Fibroblast of mammary gland (primary cell): ENCODE measurements around the gene CTDSPL.
A peak's percentile ranks its signal among the peaks of the same experiment; 100 is the strongest.

Source experiments
- DNase-seq: peaks from one replicate; pipeline ENCODE4 v3.0.0-alpha.2; 2010; ENCODE audit warnings: low read depth
- H3K4me3 ChIP-seq: 2 replicates; pipeline ENCODE4 v1.5.1; 2011; ENCODE audit warnings: low read depth, mild to moderate bottlenecking, low read length, moderate library complexity; ENCODE audit not compliant: control insufficient read depth
- CTCF ChIP-seq: conservative IDR thresholded peaks from 2 replicates; pipeline ENCODE4 v1.5.1; 2011; ENCODE audit warnings: low read depth, low read length, inconsistent platforms; ENCODE audit not compliant: control insufficient read depth, insufficient read depth

CTDSPL gene

GRCh38 chr3:37949866-37950265 lies 88.2 kb downstream of the CTDSPL start:
- DNase-seq, result peak; percentile 47
- H3K4me3 ChIP-seq, result no peak overlapping the region
- TF ChIP-seq CTCF, result no peak

GRCh38 chr3:37952564-37952963 lies 90.9 kb downstream of the CTDSPL start:
- no peak overlapping the region for H3K4me3 ChIP-seq
- peak; percentile 58 for DNase-seq
- no peak for TF ChIP-seq CTCF

- H3K4me3 ChIP-seq, result no peak overlapping the region
- no peak for TF ChIP-seq CTCF
- DNase-seq, result no peak
Observed at GRCh38 chr3:37953226-37953625, 91.5 kb downstream of the CTDSPL start.

GRCh38 chr3:37953707-37954394 lies 92.2 kb downstream of the CTDSPL start:
- no peak for DNase-seq
- H3K4me3 ChIP-seq, result no peak overlapping the region
- no peak for TF ChIP-seq CTCF

GRCh38 chr3:37954881-37955280 lies 93.2 kb downstream of the CTDSPL start:
- DNase-seq, result no peak
- no peak overlapping the region for H3K4me3 ChIP-seq
- no peak for TF ChIP-seq CTCF

GRCh38 chr3:37955918-37956707 lies 94.4 kb downstream of the CTDSPL start:
- TF ChIP-seq CTCF, result no peak
- no peak for DNase-seq
- H3K4me3 ChIP-seq, result no peak overlapping the region
